ENCODE results near the gene TMEM117. TPM values are rescaled to one million over a fixed set of nuclear protein-coding genes. Genes with fewer than 3 reads are reported as not detected.

TMEM117 gene
- total and polyA plus RNA-seq, 10 of the 15 experiments (the other 5 are each of a cell fraction or from before 2014, with no cell fraction given): 3.1 to 8.2 (median 6.1) TPM

- TF ChIP-seq CUX1 (IDR thresholded peaks at IDR 0.05; ENCODE audit: insufficient replicate concordance, low read depth, low read length) (peak; percentile 44), POU2F2 (IDR thresholded peaks at IDR 0.05; ENCODE audit: borderline replicate concordance, low read depth, low read length) (peak; percentile 67; the same call in 1 of the 3 replicates), ATF7 (IDR thresholded peaks at IDR 0.05; ENCODE audit: low read depth) (0 out of 2 replicates have a peak, but pooled peaks have one; percentile 36), NR2F1 (conservative IDR thresholded peaks at IDR 0.05) (0 out of 2 replicates have a peak, but pooled peaks have one; percentile 23), PML (IDR thresholded peaks at IDR 0.05; ENCODE audit: low read length) (0 out of 2 replicates have a peak, but pooled peaks have one; percentile 39), GABPA (IDR thresholded peaks at IDR 0.05; ENCODE audit: low read depth) (no peak), GATAD2B (conservative IDR thresholded peaks at IDR 0.05; ENCODE audit: low read depth) (0 out of 2 replicates have a peak, but pooled peaks have one; percentile 36), JUNB (IDR thresholded peaks at IDR 0.05) (peak; percentile 99), EP300 (IDR thresholded peaks at IDR 0.05; ENCODE audit: borderline replicate concordance in 1 of 2, control insufficient read depth in 1 of 2, low read depth in 2 of 2, low read length in 2 of 2) (peak; percentile 75 to 76; a peak in 2 of 4 replicates), CBX5 (IDR thresholded peaks at IDR 0.05; ENCODE audit: low read depth) (peak; percentile 42; the same call in 1 of the 2 replicates), MTA3 (IDR thresholded peaks at IDR 0.05; ENCODE audit: borderline replicate concordance, low read length) (peak; percentile 72; the same call in 1 of the 2 replicates), STAT3 (IDR thresholded peaks at IDR 0.05; ENCODE audit: low read depth, low read length) (peak; percentile 56; the same call in 1 of the 2 replicates), EED (IDR thresholded peaks at IDR 0.05; ENCODE audit: low read depth) (peak; percentile 64), CREM (IDR thresholded peaks at IDR 0.05; ENCODE audit: low read depth) (peak; percentile 86), CEBPB (IDR thresholded peaks at IDR 0.05; ENCODE audit: borderline replicate concordance in 1 of 2, low read depth in 2 of 2, low read length in 2 of 2) (0 out of 4 replicates have a peak, but pooled peaks of 1 of the 2 experiments have one; percentile 52), MLLT1 (IDR thresholded peaks at IDR 0.05) (no peak), TCF7 (IDR thresholded peaks at IDR 0.05; ENCODE audit: borderline replicate concordance) (peak; percentile 57; the same call in 1 of the 2 replicates), ZNF384 (IDR thresholded peaks at IDR 0.05; ENCODE audit: borderline replicate concordance, low read depth, low read length) (no peak; the same call in 1 of the 2 replicates), HSF1 (IDR thresholded peaks at IDR 0.05; ENCODE audit: low read depth, low read length) (no peak), JUND (IDR thresholded peaks at IDR 0.05; ENCODE audit: low read depth, low read length) (peak; percentile 70; the same call in 1 of the 2 replicates), BHLHE40 (IDR thresholded peaks at IDR 0.05; ENCODE audit: borderline replicate concordance in 1 of 2, low read depth in 2 of 2, low read length in 1 of 2) (peak; percentile 38 to 47; a peak in 1 of 4 replicates), DPF2 (IDR thresholded peaks at IDR 0.05) (peak; percentile 92), NFIC (IDR thresholded peaks at IDR 0.05; ENCODE audit: low read depth, low read length) (peak; percentile 91), RAD51 (IDR thresholded peaks at IDR 0.05) (no peak)
Observed at GRCh38 chr12:44193281-44193680, 357.4 kb downstream of the TMEM117 start (continued).
